Smooth muscle cell (in vitro differentiated cells): Measurements from ENCODE around the gene SLCO4A1. TPM values are rescaled to one million over a fixed set of nuclear protein-coding genes. Genes with fewer than 3 reads are reported as not detected.

Source experiments
- DNase-seq: peaks from one replicate; lab custom pipeline; 2025; ENCODE audit not compliant: unreplicated experiment; lab: John Stamatoyannopoulos, UW
- H2AFZ ChIP-seq: fragments of 200-600 bp; sonication (generic); 2 replicates; pipeline ENCODE4 v1.6.0; 2016; ENCODE audit warnings: antibody characterized with exemption, low read depth, mild to moderate bottlenecking
- H3F3A ChIP-seq: fragments of 200-600 bp; sonication (generic); 2 replicates; pipeline ENCODE4 v1.6.0; 2017; ENCODE audit warnings: antibody characterized with exemption, low read depth
- H3K27ac ChIP-seq: fragments of 200-600 bp; sonication (generic); 2 replicates; pipeline ENCODE4 v1.5.1; 2016; ENCODE audit warnings: low read depth, mild to moderate bottlenecking
- H3K27me3 ChIP-seq: fragments of 200-600 bp; sonication (generic); 2 replicates; pipeline ENCODE4 v1.6.1; 2016; ENCODE audit warnings: low read depth, mild to moderate bottlenecking
- H3K36me3 ChIP-seq: fragments of 200-600 bp; sonication (generic); 2 replicates; pipeline ENCODE4 v1.5.1; 2016; ENCODE audit warnings: low read depth
- H3K4me1 ChIP-seq: fragments of 200-600 bp; sonication (generic); 2 replicates; pipeline ENCODE4 v1.5.1; 2016; ENCODE audit warnings: low read depth
- H3K4me2 ChIP-seq: fragments of 200-600 bp; sonication (generic); 2 replicates; pipeline ENCODE4 v1.6.0; 2016; ENCODE audit warnings: mild to moderate bottlenecking
- H3K4me3 ChIP-seq: fragments of 200-600 bp; sonication (generic); 2 replicates; pipeline ENCODE4 v1.5.1; 2016; ENCODE audit warnings: mild to moderate bottlenecking
- H3K79me2 ChIP-seq: fragments of 200-600 bp; sonication (generic); 2 replicates; pipeline ENCODE4 v1.6.0; 2016; ENCODE audit warnings: low read depth, mild to moderate bottlenecking
- H3K9ac ChIP-seq: fragments of 200-600 bp; sonication (generic); 2 replicates; pipeline ENCODE4 v1.6.0; 2016; ENCODE audit warnings: low read depth
- H3K9me3 ChIP-seq: fragments of 200-600 bp; sonication (generic); replicated peaks from 2 replicates; pipeline ENCODE4 v1.5.1; 2016; ENCODE audit warnings: low read depth
- H4K20me1 ChIP-seq: fragments of 200-600 bp; sonication (generic); 2 replicates; pipeline ENCODE4 v1.6.0; 2016; ENCODE audit warnings: low read depth
- WGBS: methylation state at CpG from one replicate; pipeline ENCODE4 v1.1.7; 2016; ENCODE audit warnings: low lambda C conversion rate; 5-methylcytosine and 5-hydroxymethylcytosine counted together
- polyA plus RNA-seq: library from polyadenylated mRNA; unstranded; fragments of >200 nt; fragmentation: Nextera tagmentation; extraction: Ambion mirVana; gene quantifications from 2 replicates; pipeline ENCODE4 v1.2.1, GENCODE V29; 2016
- total RNA-seq: library from RNA; depleted of rRNA; stranded (reverse); fragments of >200 nt; gene quantifications from 2 replicates; pipeline ENCODE4 v1.2.3, GENCODE V29; 2014
- TF ChIP-seq, protein P1 (sequence below): fragments of 200-600 bp; sonication (generic); IDR thresholded peaks from 2 replicates; pipeline ENCODE4 v1.5.1; 2017; ENCODE audit warnings: borderline replicate concordance, mild to moderate bottlenecking, antibody characterized with exemption; ENCODE audit not compliant: insufficient read depth, poor library complexity, severe bottlenecking

The SLCO4A1 gene
- total and polyA plus RNA-seq, 2 experiments from 2014 or later = 0.81 to 1.4 TPM

DNA sequence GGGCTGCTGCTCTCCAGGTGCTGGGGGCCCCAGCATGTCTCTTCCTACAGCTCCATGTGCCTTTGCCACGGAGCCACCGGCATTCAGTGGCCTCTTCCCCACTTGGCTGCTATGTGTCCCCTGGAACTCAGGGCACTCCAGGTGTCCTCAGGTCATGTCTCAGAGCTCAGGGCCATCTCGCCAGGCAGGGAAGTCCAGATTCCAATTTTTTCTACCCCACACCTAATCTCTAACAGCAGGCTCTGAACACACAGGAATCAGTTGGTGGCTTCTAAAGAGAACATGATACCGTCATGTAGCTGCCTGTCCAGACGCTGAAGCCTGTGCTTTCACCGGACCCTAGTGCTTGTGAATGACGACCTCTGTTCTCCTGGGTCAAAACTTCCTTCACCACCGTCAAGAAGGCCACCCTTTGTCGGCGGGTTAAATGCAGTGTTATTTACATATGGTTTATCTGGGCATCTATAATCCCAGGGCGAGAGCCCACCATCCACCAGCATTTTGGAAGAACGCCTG, 4.2 kb upstream of the SLCO4A1 start:
- H3K4me3 ChIP-seq = no peak overlapping the region
- H2AFZ ChIP-seq = no peak overlapping the region
- TF ChIP-seq, protein P1, sequence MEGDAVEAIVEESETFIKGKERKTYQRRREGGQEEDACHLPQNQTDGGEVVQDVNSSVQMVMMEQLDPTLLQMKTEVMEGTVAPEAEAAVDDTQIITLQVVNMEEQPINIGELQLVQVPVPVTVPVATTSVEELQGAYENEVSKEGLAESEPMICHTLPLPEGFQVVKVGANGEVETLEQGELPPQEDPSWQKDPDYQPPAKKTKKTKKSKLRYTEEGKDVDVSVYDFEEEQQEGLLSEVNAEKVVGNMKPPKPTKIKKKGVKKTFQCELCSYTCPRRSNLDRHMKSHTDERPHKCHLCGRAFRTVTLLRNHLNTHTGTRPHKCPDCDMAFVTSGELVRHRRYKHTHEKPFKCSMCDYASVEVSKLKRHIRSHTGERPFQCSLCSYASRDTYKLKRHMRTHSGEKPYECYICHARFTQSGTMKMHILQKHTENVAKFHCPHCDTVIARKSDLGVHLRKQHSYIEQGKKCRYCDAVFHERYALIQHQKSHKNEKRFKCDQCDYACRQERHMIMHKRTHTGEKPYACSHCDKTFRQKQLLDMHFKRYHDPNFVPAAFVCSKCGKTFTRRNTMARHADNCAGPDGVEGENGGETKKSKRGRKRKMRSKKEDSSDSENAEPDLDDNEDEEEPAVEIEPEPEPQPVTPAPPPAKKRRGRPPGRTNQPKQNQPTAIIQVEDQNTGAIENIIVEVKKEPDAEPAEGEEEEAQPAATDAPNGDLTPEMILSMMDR = no peak
- 91% methylated on average over 12 of the region's 12 CpGs for WGBS
- no peaks in the 10 kb centered on the region for H3K9me3 ChIP-seq
- H3K36me3 ChIP-seq = no peaks in the 10 kb centered on the region
- peaks cover 6% of the 10 kb centered on the region for H3K4me1 ChIP-seq
- H3K27ac ChIP-seq = no peak overlapping the region
- no peaks in the 10 kb centered on the region for H4K20me1 ChIP-seq
- no peaks in the 10 kb centered on the region for H3F3A ChIP-seq
- H3K9ac ChIP-seq = no peak overlapping the region
- peaks cover 19% of the 10 kb centered on the region for H3K27me3 ChIP-seq
- no peak overlapping the region for H3K4me2 ChIP-seq
- no peaks in the 10 kb centered on the region for H3K79me2 ChIP-seq
- DNase-seq = no peak

DNA sequence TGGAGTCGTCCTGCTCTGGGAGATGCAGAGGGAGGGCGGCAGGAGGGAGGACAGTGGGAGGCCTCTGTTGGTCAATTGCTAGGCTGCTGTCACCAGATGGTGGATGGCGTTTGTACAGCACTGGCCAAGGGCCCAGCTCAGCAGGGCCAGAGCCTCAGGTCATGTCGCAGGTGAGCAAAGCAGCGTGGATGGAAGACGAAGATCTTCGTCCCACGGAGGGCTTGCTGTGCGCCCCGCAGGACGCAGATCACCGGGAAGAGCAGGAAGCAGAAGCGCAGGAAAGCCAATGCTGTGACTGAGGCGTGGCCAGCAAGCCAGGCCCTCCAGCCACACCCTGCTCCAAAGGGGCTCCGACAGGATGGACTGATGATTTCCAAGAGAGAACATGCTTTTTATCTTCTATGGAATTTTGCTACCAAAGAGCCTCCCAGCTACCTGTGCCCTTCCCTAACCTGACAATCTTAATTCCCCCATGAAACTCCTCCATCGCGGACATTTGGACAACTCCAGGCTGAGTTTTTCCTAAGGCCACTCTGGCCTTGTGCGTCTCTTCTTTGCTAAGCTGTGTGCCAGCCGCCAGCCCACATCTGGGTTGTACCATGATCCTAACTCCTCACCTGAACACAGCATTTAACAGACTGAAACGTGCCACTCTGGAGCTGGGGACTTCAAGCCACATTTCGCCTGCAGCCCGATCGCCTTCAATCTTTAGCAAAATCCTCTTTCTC, 3.5 kb upstream of the SLCO4A1 start:
- Histone ChIP-seq H3K9me3 (no peaks in the 10 kb centered on the region), H3K36me3 (no peaks in the 10 kb centered on the region), H3K9ac (no peak overlapping the region), H3K4me2 (no peak overlapping the region), H3K4me3 (no peak overlapping the region), H3K4me1 (peaks cover 11% of the 10 kb centered on the region), H2AFZ (no peak overlapping the region), H4K20me1 (no peaks in the 10 kb centered on the region), H3F3A (no peaks in the 10 kb centered on the region), H3K79me2 (no peaks in the 10 kb centered on the region), H3K27ac (no peak overlapping the region), H3K27me3 (peaks cover 26% of the 10 kb centered on the region)
- DNase-seq = no peak
- 87% methylated on average over 23 of the region's 23 CpGs for WGBS
- TF ChIP-seq, protein P1 = no peak

DNA sequence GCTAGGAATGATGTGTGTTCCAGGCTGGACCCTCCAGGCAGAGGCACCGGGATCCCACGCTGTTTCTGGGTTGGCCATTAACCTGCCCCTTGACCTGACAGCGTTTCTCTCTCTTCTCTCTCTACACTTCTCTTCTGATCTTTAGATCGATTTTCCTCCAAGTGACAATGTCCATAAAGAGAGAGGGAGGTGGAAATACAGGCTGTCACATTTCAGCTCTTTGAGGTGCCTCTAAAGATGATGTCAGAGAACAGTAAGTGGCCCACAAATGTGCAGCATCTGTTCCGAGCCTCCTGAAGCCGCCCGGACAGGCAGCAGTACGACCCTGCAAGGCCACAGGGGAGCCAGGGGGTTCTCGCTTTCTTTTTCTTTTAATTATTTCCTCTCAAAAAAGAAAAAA, 2.5 kb upstream of the SLCO4A1 start:
- Histone ChIP-seq H3K79me2 (no peaks in the 10 kb centered on the region), H2AFZ (no peak overlapping the region), H3K4me2 (no peak overlapping the region), H3K36me3 (no peaks in the 10 kb centered on the region), H3K4me3 (no peak overlapping the region), H3K27ac (no peak overlapping the region), H4K20me1 (no peaks in the 10 kb centered on the region), H3K4me1 (peaks cover 11% of the 10 kb centered on the region), H3K9ac (no peak overlapping the region), H3F3A (no peaks in the 10 kb centered on the region), H3K27me3 (peaks cover 30% of the 10 kb centered on the region), H3K9me3 (no peaks in the 10 kb centered on the region)
- TF ChIP-seq, protein P1 = no peak
- no peak for DNase-seq
- WGBS = 94% methylated on average over 9 of the region's 9 CpGs

DNA sequence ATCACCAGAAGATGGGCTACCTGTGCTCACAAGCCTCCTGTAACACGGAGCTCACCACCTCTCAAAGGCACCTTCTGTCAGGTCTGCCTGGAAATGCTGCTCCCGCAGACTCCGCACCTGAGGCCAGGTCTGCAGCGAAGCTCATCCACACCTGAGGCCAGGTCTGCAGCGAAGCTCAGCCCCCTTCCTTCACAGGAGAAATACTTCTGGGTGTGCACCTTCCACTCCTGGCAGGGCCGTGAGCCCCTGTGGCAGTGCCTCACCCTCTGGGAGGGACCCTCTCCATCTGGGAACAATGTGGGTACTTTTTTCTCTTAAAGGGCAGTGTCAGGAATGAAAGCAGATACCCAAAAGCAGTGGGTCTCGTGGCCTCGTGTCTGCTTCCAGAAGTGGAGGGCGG, 1.4 kb upstream of the SLCO4A1 start:
- Histone ChIP-seq H2AFZ (no peak overlapping the region), H3F3A (no peaks in the 10 kb centered on the region), H3K4me2 (no peak overlapping the region), H3K9me3 (no peaks in the 10 kb centered on the region), H3K79me2 (no peaks in the 10 kb centered on the region), H3K27me3 (peaks cover 30% of the 10 kb centered on the region), H3K9ac (no peak overlapping the region), H3K4me3 (no peak overlapping the region), H4K20me1 (no peaks in the 10 kb centered on the region), H3K36me3 (no peaks in the 10 kb centered on the region), H3K27ac (no peak overlapping the region), H3K4me1 (peaks cover 11% of the 10 kb centered on the region)
- no peak for DNase-seq
- TF ChIP-seq, protein P1 = no peak
- WGBS = 91% methylated on average over 9 of the region's 9 CpGs
